Kidney glomerular epithelial cell (primary cell): ENCODE results near the gene CRB2.

Source experiments
- DNase-seq: peaks from one replicate; lab custom pipeline; 2025; lab: John Stamatoyannopoulos, UW

CRB2 gene

DNA sequence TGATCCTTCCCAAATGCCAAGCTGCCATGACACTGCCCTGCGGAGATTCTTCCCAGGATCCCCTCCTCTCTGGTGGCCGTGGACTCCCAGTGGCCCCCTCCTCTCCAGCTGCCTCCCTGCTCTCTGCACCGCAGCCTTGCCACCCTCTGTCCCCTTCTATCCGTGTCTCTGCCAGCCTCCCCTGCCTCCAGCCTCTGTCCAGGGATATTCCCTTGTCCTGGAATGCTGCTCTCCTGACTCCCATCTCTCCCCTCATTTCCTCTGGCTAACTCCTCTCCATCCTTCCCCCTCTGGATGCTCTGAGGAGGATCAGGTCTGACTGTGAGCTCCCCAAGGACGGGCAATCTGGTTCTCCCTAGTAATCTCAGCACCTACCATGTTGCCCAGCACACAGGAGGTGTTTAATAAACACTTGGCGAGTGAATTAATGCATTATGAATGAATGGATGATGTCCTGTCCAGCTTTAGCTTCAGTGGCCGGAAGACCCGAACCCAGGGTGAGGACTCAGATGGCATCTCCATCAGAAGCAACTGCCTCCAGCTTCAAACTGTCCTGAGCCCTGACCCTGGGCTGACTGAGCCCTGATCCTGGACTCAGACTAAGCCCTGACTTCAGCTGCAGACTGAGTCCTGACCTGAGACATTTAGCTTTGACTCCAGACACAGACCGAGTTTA lies 7.5 kb upstream of the CRB2 start:
- no peak for DNase-seq

DNA sequence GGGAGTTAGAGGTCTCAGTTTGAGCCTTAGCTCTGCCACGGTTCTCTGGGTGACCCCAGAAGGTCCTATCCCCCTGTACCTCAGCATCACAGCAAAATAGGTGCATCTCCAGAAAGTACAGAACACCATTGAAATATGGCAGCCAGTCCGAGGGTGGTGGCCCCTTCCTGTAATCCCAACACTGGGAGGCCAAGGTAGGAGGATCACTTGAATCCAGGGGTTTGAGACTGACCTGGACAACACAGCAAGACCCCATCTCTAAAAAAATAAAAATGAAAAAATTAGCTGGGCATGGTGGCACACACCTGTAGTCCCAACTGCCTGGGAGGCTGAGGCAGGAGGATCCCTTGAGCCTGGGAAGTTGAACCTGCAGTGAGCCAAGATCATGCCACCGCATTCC lies 7.0 kb upstream of the CRB2 start:
- no peak for DNase-seq

DNA sequence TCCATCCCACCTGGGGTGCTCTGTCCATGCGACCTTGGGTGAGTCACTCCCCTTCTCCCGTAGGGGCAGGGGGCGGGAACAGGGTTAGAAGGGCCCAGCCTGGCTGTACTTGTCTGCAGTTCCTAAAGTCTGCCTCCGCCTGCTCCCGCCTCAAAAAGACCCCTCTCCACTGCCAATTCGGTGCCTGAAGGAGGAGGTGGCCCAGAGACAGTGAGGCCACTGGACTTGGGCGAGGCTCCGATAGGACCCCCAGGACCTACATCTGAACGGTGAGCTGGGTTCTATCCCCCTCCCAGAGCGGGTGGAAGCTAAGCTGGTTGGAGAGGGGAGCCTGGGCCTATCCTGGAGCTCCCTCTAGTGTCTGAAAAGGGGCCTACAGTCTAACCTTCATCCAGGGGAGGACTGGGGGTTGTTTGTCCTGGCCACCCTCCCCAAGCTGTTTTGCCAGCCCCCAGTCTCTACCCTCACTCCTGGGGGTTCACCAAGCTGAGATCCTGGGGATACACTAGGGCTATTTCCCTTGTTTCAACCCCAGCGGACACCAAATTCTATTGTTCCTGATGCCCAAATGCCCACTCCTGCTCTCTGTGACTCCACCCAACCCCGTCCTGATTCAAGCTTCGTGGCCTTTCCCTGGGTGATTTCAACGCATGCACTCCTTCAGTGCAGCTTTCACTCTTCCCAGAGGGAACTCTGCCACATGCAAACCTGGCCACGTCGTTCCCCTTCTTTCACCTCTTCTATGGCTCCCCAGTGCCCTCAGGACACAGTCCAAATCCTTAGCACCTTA lies 6.1 kb upstream of the CRB2 start:
- peak; percentile 63 for DNase-seq

DNA sequence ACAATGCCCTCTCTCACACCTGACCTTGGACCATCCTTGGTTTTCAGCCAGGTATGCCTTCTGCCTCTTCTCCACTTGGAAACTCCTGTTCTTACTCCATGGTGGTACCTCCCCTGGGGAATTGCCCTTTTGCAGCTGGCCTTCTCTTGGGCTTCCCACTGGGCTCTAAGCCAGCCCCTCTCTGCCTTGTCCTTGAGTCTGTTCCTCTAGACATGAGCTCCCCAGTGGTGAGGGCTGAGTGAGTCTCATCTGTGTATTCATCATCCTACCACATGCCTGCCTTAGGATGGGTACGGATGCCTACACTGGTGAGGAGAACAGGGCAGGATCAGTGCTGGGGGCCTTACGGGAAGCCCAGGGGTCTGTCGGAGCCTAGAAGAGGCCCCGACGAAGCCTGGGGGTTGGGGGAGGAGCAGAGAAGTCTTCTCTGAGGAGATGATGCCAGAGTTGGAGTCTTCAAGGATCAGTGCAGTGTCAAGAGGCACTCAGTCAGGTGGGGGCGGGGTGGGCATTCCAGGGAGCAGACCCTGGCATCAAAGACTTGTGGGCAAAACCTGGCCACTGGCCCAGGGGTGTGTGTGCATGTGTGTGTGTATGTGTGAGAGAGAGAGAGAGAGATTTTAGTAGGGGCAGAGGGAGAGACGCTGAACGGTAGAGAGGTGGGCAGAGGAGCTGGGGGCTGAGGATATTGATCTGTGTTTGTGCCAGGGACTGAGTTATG lies 5.2 kb upstream of the CRB2 start:
- DNase-seq: no peak

DNA sequence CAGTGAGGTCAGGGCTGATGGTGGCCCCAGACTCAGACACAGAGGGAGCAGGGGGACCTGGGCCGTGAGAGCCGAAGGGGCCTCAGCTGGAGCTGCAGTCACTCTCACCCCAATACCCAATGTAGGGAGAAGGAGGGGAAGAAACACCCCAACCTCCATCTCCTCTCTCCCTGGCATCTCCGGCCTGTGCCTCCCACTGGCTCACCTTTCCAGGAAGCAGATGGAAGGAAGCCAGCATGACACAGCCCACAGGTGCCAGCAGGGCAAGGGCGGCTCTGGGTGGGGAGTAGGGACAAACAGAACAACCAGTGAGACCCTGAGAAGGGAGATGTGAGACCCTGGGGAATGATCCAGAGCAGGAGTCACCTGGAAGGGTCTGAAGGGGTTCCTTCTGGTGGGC lies 3.0 kb upstream of the CRB2 start:
- no peak for DNase-seq

DNA sequence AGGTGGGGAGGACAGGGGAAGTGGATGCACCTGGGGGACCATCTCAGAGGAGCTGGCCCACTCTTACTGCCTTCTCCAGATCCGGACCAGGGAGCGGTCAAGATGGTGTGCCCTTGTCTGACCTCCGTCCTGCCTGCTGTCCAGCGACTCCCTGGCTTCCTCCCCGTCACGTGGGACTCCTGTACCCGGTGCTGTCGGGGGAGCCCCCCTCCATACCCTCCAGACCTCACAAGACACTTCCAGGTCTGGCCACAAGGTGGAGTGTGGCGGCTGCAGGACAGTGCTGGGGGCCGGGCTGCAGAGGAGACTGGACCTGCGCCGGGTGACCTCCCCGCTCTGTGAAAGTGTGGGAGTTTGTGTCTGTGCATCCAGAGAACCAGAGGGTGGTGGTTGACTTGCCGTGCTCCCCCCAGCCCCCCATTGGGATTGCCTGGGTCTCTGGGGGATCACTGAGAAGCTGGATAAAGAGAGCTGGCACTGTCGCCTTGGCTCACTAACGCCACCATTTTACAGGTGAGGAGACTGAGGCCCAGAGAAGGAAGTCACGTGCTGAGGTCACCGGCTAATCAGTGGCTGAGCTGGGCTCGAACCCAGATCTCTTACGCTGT lies 1.9 kb upstream of the CRB2 start:
- DNase-seq: peak; percentile 64

DNA sequence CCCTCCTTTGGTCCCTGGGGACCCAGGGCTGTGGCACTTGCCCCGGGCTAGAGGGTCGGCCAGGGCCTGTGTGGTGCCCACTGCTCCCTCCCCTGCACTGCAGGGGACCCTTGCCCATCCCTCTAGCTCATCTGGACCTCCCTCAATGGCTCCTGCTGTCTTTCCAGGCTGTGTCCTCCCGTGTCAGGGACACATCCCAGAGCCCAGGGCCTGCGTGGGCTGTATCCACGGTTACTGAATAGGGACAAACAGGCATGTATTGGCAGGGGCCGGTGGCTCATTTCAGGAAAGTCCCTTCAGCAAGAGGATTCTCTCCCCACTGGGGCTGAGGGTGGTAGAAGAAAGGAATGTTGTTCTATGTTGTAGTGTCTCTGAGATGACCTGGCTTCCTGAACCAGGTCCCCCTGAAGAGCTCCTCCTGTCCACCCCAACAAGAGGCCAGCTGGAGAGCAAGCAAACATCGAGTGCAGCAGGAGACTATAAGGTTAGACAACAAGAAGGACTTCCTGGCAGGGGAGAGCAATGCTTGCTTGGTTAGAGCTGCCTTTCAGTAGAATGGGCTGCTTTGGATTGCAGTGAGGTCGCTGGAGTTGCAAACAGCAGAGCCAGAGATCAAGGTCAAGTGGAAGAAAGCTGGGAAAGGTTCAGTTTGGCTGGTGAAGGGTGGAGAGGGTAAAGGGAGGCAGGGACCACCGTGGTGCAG lies 1.0 kb upstream of the CRB2 start:
- DNase-seq: peak; percentile 25

DNA sequence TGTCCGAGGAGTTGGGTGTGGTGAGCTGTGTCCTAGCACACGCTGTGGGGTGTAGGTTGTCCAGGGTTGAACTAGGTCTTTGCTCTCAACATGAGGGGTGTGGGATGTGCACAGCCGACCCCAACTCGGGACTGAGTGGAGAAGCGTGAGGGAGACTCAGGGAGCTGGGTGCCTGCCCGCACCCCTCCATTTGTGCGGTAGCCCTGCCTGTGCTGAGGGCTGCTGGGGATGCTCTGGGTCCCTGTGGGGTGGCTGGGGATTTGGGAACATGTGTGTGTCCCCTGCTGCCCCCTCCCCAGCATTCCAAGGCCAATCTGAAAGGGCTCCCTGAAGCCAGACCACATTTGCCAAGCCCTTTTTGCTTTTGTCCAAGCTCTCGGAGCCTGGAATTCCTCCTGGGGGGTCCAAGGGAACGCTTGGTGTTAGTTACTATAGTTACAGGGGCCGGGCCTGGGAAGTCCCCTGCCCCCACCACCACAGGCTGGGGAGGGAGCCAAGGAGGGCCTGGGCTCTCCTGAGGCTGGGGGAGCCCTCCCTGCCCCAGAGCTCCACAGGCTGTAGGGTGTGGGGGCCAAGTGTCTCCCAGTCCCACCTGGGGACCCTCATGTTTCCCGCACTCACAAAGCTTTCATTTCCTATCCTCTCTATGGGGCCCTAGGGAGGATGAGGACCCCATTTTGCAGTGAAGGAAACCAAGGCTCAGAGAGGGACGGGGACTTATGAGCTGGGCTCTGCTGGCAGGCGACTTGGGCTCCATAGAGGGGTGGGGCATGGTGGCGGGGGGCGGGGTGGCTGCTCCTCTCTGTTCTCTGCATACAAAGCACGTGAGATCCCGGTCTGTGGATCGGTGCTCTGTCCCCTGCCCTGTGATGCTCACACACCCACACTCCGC lies 1.1 kb downstream of the CRB2 start:
- DNase-seq: peak; percentile 28

DNA sequence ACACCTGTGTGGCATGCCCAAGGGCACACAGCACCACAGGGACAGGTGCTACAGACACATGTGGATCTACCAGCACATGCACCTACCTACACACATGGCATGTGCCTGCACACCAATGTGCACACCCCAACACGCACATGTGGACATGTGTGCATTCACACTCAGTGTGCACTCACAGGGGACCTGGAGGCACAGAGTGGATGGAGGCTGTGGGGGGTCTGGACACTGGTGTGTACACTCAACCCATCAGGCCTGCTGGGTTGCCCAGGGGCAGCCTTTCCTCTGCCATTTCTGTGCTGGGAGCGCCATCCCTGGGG lies 1.7 kb downstream of the CRB2 start:
- DNase-seq: no peak

DNA sequence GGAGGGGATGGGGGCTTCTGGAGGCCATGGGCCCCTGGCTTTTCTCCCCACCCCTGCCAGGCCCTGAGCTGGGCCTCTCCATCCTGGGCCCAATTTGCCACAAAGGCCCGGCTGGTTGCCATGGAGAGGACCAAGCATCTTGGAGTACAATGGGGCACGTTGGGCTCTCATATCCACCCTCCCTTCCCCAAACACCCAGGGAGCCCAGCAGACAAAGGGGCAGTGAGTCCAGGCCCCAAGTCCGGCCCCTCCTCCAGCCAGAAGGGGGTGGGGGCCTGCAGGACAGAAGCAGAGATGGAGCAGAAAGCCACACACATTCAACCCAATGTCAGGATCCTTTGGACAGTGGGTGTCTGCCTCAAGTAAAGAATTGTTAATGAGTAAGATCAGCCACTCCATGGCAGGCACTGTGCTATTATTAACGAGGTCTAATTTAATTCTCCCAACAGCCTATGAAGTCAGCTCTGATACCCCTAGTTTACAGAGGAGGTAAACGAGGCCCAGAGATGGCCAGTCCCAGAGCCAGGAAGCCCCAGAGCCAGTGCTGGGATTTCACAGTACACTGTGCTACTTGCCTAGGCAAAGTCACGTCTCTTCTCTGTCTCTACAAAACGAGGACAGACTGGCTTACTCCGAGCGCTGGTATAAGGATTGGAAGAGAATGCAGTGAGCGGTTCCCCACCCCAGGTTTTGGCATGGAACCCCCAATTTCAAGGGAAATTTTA lies 2.3 kb downstream of the CRB2 start:
- DNase-seq: no peak

DNA sequence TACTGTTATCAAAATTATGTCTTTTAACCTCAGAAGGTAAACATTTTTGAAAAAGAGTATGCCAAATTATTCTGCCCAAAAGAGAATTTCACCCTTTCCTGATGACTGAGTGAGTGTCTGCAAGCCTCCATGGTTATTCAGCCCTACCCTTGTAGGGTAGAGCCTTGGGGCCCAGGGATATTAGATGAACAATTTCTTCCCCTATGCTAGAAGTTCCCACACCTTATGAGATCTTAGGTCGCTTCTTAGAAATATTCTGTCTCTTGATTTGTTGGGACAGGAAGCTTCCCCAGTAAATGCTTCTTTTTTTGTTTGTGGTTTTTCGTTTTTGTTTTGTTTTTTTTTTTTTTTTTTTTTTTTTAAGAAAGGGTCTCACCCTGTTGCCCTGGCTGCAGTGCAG lies 3.1 kb downstream of the CRB2 start:
- DNase-seq: no peak

DNA sequence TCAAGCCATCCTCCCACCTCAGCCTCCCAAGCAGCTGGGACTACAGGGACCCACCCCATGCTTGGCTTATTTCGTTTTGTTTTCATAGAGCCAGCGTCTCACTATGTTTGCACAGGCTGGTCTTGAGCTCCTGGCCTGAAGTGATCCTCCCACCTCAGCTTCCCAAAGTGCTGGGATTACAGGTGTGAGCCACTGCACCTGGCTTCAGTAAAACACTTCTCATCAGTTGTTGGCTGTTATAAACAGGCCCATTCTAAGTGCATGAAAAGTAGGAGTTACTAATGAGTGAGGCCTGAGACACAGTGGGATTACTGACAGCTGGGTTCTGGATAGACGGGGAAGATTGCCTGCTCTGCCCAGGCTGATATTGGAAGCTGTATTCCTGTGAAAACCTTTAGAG lies 3.5 kb downstream of the CRB2 start:
- DNase-seq: no peak

DNA sequence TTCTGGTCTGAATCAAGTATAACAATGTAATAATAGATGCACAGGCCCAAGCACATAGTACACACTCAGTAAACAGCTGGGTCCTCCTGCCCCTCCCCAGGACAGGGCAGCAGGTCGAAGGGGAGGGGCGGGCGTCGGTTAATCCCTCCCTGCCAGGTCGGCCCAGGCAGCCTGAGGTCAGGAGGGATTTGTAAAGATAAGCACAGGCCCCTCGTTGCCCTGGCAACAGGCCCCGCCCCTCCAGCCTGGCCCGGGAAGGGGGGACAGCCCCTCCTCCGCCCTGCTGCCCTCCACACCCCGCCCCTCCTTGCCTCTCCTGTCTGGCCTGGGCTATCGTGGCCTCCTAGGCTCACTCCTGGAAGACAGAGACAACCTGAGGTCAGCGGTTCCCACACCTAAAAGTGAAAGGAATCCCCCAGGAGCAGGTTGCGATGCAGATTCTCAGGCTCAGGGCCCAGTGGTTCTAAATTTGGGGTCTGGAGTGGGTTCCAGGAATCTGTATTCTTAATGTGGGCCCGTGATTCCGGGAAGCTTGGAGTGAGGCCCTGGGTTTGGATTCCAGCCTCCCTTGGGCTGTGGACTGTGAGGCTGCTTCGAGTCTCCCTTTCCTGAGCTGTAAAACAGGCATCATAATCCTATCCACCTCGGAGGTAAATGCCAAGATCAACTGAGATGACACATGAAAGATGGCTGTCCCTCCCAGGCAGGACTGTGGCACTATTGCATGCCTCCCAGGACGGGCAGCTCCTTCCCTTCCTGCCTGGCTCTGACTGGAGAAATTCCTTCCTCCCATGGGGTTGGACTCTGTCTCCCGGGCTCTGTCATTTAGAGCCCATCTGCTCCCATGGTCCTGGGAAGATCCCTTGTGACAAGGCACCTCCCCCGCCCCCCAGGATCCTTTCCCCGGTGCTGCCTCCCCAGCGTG lies 4.4 kb downstream of the CRB2 start:
- peak; percentile 23 for DNase-seq

DNA sequence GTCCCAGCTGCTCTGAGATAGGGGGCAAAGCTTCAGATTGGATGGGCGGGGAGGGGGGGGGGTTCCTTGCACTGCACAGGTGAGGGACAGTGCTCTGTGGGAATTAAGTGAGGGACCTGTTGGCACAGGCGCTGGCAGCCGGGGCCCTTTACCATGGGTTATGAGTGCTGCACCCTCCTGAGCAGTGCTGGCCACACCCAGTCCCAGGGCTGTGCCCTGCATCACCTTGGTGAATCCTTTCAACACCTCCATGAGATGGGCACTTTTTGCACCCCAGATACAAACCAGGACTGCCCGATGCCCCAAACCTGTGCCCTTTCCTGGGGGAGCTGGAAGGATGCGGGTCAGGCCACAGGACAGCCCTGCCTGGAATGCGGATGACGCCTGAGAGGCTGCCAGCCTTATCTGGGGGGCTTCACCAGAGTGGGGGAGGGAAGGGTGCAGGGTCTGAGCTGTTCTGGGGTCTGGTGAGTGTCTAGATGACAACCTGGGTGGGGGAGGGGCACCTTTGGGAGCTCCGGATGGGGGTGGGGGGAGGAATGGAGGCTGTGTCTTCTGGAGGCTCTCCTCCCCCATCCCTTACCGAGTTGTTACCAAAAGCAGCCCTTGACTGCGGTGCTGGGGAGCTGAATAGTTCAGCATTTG lies 5.2 kb downstream of the CRB2 start:
- no peak for DNase-seq

DNA sequence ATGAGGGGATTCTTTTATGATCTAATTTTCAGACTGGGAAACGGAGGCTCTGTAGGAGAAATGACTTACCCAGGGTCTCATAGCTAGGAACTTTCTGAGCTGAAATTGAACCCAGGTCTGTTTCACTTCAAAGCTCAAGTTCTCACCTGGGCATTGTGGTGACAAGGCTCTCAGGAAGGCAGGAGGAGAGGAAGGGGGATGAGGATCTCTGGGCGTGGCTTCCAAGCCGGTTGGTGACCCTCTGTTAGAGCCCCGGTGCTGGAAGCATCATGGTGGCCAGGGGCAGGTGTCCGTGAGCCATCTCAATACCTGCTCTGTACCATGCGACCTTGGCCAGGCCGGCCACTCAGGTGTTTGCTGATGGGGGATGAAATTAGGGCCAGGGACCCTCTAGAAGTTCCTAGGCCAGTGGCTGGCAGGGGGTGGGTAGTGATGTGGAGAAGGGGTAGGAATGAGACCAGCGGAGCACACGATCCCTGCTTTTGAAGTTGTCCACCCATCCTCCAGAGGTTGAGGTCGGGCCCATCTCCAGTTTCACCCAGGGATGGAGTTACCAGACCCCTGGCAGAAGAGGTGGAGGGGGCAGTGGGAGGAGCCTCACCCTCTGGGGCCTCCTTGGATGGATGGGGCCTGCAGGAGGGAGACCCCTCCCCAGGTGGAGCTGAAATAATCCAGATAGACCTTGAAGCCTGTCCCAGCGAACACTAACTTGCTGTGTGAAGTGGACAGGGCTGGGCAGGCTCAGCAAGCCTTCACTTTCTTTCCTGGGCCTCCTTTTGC lies 5.9 kb downstream of the CRB2 start:
- no peak for DNase-seq

DNA sequence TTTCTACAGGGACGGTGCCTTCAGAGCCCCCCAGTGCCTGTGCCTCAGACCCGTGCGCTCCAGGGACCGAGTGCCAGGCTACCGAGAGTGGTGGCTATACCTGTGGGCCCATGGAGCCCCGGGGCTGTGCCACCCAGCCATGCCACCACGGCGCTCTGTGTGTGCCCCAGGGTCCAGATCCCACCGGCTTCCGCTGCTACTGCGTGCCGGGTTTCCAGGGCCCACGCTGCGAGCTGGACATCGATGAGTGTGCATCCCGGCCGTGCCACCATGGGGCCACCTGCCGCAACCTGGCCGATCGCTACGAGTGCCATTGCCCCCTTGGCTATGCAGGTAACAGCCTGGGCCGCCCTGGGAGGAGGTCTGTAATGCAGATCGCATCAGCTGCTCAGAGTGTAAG lies 6.9 kb downstream of the CRB2 start:
- no peak for DNase-seq

DNA sequence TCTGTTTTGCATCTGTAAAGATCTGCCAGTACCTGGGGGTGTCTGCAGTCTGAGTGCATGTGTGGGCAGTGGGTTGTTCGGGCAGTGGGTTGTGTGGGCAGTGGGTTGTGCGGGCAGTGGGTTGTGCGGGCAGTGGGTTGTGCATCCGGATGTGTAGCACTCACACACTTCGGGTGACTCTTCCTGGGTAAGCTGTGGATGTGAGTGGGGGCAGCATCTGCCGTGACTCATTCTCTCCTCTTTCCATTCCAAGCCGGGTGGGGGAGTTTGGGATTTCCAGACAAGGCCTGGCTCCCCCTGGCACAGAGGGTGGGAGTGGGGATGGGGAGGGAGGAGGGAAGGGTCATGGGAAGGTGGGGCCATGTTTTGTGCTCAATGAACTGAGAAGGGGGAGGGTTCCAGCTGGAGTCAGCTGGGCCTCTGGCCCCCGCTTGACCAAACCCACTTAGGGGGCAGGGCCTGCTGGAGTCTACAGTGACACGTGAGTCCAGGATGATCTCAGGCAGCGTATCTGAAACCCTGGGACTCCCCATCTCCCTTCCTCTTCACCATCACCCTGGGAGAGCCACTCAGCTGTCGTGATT lies 8.3 kb downstream of the CRB2 start:
- DNase-seq: peak; percentile 97
